Calu3 (cell line): ENCODE measurements around the gene SNCAIP. TPM values are rescaled to one million over a fixed set of nuclear protein-coding genes. Genes with fewer than 3 reads are reported as not detected.

Experiments used
- BruUV-seq: library from RNA; stranded (reverse); fragments of 400-500 nt; replicated peaks from 2 replicates; lab custom pipeline; 2021; lab: Mats Ljungman, UMichigan
- CTCF ChIA-PET: fragments of 300-600 bp; sonication (Branson Sonifier 250); formaldehyde crosslinking; loops from one replicate; lab custom pipeline; 2022; ENCODE audit warnings: antibody characterized with exemption; lab: Charles Lee
- DNase-seq: peaks from one replicate; pipeline ENCODE4 v3.0.0; 2022
- H3K27ac Mint-ChIP-seq: one replicate; pipeline ENCODE4 v1.8.0; 2022; ENCODE audit warnings: mixed read lengths; ENCODE audit not compliant: unreplicated experiment
- H3K27me3 Mint-ChIP-seq: one replicate; pipeline ENCODE4 v1.8.0; 2022; ENCODE audit warnings: mixed read lengths; ENCODE audit not compliant: unreplicated experiment
- H3K36me3 Mint-ChIP-seq: one replicate; pipeline ENCODE4 v1.8.0; 2022; ENCODE audit warnings: mild to moderate bottlenecking, moderate library complexity, mixed read lengths; ENCODE audit not compliant: insufficient read depth, unreplicated experiment
- H3K4me1 Mint-ChIP-seq: one replicate; pipeline ENCODE4 v1.8.0; 2022; ENCODE audit warnings: mild to moderate bottlenecking, low read depth, mixed read lengths; ENCODE audit not compliant: unreplicated experiment
- H3K4me3 Mint-ChIP-seq: one replicate; pipeline ENCODE4 v1.8.0; 2022; ENCODE audit warnings: mild to moderate bottlenecking, low read depth, moderate library complexity, mixed read lengths; ENCODE audit not compliant: unreplicated experiment
- H3K9me3 Mint-ChIP-seq: one replicate; pipeline ENCODE4 v1.8.0; 2022; ENCODE audit warnings: low read depth, mixed read lengths; ENCODE audit not compliant: unreplicated experiment
- intact Hi-C: fragments of 100-400 bp; cut with micrococcal nuclease; formaldehyde crosslinking; loops from one replicate; pipeline ENCODE4 v1.10.0; 2022; ENCODE audit not compliant: unreplicated experiment
- total RNA-seq: library from RNA; stranded (reverse); gene quantifications from 2 replicates; pipeline ENCODE4 v1.2.3, GENCODE V29; 2022
- TF ChIP-seq, protein P1 (sequence below): fragments of 200-600 bp; IDR thresholded peaks from one replicate; pipeline ENCODE4 v1.8.0; 2022; ENCODE audit warnings: antibody characterized with exemption; ENCODE audit not compliant: unreplicated experiment

Gene SNCAIP
- total RNA-seq, 1 experiment from 2014 or later: not detected

- no peak overlapping the region for H3K27ac Mint-ChIP-seq
- BruUV-seq: no TSS peak
- no peak overlapping the region for H3K4me3 Mint-ChIP-seq
- no peaks in the 10 kb centered on the region for H3K9me3 Mint-ChIP-seq
- TF ChIP-seq, protein P1, sequence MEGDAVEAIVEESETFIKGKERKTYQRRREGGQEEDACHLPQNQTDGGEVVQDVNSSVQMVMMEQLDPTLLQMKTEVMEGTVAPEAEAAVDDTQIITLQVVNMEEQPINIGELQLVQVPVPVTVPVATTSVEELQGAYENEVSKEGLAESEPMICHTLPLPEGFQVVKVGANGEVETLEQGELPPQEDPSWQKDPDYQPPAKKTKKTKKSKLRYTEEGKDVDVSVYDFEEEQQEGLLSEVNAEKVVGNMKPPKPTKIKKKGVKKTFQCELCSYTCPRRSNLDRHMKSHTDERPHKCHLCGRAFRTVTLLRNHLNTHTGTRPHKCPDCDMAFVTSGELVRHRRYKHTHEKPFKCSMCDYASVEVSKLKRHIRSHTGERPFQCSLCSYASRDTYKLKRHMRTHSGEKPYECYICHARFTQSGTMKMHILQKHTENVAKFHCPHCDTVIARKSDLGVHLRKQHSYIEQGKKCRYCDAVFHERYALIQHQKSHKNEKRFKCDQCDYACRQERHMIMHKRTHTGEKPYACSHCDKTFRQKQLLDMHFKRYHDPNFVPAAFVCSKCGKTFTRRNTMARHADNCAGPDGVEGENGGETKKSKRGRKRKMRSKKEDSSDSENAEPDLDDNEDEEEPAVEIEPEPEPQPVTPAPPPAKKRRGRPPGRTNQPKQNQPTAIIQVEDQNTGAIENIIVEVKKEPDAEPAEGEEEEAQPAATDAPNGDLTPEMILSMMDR: no peak
- intact Hi-C loops: no loop called here
- H3K27me3 Mint-ChIP-seq: peaks cover 59% of the 10 kb centered on the region
- no peak for DNase-seq
- CTCF ChIA-PET: no interaction called here
- H3K36me3 Mint-ChIP-seq: no peaks in the 10 kb centered on the region
- H3K4me1 Mint-ChIP-seq: no peaks in the 10 kb centered on the region
These were observed 127.6 kb downstream of the SNCAIP start for GRCh38 chr5:122439645-122440044.

GRCh38 chr5:122442938-122443337, 130.9 kb downstream of the SNCAIP start:
- H3K4me1 Mint-ChIP-seq: no peaks in the 10 kb centered on the region
- H3K27me3 Mint-ChIP-seq: peaks cover 61% of the 10 kb centered on the region
- H3K27ac Mint-ChIP-seq: no peak overlapping the region
- CTCF ChIA-PET: interaction anchor here (0.8 kb wide), 1 partner anchor 247 kb away, joined by 3 read pairs; no protein-coding TSS in a partner anchor
- no peak for DNase-seq
- no peaks in the 10 kb centered on the region for H3K36me3 Mint-ChIP-seq
- intact Hi-C loops: no loop called here
- no peak overlapping the region for H3K4me3 Mint-ChIP-seq
- no TSS peak for BruUV-seq
- no peaks in the 10 kb centered on the region for H3K9me3 Mint-ChIP-seq
- TF ChIP-seq, protein P1: no peak

GRCh38 chr5:122444411-122444810, 132.4 kb downstream of the SNCAIP start:
- H3K27me3 Mint-ChIP-seq: peaks cover 48% of the 10 kb centered on the region
- H3K27ac Mint-ChIP-seq: no peak overlapping the region
- no TSS peak for BruUV-seq
- intact Hi-C loops: no loop called here
- TF ChIP-seq, protein P1: no peak
- H3K4me3 Mint-ChIP-seq: no peak overlapping the region
- CTCF ChIA-PET: no interaction called here
- no peaks in the 10 kb centered on the region for H3K4me1 Mint-ChIP-seq
- H3K9me3 Mint-ChIP-seq: no peaks in the 10 kb centered on the region
- H3K36me3 Mint-ChIP-seq: no peaks in the 10 kb centered on the region
- no peak for DNase-seq

DNA sequence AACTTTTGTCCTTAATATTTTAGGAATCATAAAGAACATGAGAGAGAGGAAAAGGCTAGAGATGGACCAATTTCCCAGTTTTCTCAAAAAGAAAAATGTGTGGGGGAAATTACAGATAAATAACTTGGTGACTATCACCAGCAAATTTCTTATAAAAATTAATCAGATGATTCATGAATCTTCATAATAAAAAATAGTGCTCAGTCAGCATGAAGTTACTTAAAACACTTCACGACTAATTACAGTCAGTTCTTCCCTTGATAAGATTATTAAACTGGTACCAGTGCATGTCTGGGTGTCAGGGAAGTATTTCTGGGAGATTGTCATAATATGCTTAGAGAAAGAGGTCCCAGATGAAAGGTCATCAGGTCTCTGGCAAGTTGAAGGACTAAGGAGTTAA, 133.0 kb downstream of the SNCAIP start:
- no peaks in the 10 kb centered on the region for H3K4me1 Mint-ChIP-seq
- TF ChIP-seq, protein P1: no peak
- CTCF ChIA-PET: interaction anchor here (0.8 kb wide), 1 partner anchor 26 kb away, joined by 3 read pairs; no protein-coding TSS in a partner anchor
- no peaks in the 10 kb centered on the region for H3K36me3 Mint-ChIP-seq
- no TSS peak for BruUV-seq
- intact Hi-C loops: no loop called here
- no peaks in the 10 kb centered on the region for H3K9me3 Mint-ChIP-seq
- peaks cover 42% of the 10 kb centered on the region for H3K27me3 Mint-ChIP-seq
- H3K27ac Mint-ChIP-seq: no peak overlapping the region
- H3K4me3 Mint-ChIP-seq: no peak overlapping the region
- no peak for DNase-seq
